Neutrophil (primary cell): ENCODE data around the gene CCDC27.

Experiments
- H3K27ac ChIP-seq: fragments of 200-600 bp; sonication (generic); 2 replicates; pipeline ENCODE4 v1.5.1; 2016; ENCODE audit warnings: mild to moderate bottlenecking, moderate library complexity
- H3K27me3 ChIP-seq: fragments of 200-600 bp; sonication (generic); 2 replicates; pipeline ENCODE4 v1.6.0; 2016; ENCODE audit warnings: mild to moderate bottlenecking
- H3K36me3 ChIP-seq: fragments of 200-600 bp; sonication (generic); 2 replicates; pipeline ENCODE4 v1.5.1; 2017
- H3K4me1 ChIP-seq, 2 experiments: fragments of 200-600 bp in 1 of 2; sonication (generic) in 1 of 2; 1 replicate in 1 of 2; 2 replicates in 1 of 2; pipeline versions ENCODE4 v1.5.1 to v1.6.1; 2013 to 2016; ENCODE audit warnings: low read depth in 1 of 2, low read length in 1 of 2, mild to moderate bottlenecking in 1 of 2, moderate library complexity in 1 of 2; ENCODE audit not compliant: control insufficient read depth in 1 of 2, insufficient read depth in 1 of 2
- H3K4me3 ChIP-seq, 2 experiments: fragments of 200-600 bp in 1 of 2; sonication (generic) in 1 of 2; 1 replicate in 1 of 2; 2 replicates in 1 of 2; pipeline ENCODE4 v1.5.1; 2013 to 2016; ENCODE audit warnings: low read depth in 1 of 2, low read length in 1 of 2, mild to moderate bottlenecking in 1 of 2, moderate library complexity in 1 of 2
- H3K9me3 ChIP-seq: fragments of 200-600 bp; sonication (generic); 2 replicates; pipeline ENCODE4 v1.5.1; 2016
- CTCF ChIP-seq: fragments of 200-600 bp; sonication (generic); IDR thresholded peaks from 2 replicates; pipeline ENCODE4 v1.5.1; 2016; ENCODE audit warnings: antibody characterized with exemption

Gene CCDC27

DNA sequence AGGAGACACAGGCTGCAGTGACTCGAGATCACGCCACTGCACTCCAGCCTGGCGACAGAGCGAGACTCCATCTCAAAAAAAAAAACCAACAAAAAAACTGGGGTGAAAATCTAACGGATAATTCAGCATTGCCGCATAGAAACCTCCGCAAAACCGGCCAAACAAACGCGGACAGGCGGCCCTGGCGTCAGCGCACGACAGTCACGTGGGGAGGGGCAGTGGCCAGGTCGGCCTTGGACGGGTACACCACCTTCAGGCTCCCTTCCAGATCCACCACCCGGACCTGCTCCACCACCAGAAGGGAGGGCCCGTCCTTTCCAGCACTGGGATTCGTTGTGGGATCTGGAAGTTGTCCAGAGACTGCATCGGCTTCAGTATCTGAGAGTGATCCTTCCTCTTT, 28.7 kb downstream of the CCDC27 start:
- no peaks in the 10 kb centered on the region for H3K27me3 ChIP-seq
- H3K27ac ChIP-seq, result no peak overlapping the region
- H3K4me3 ChIP-seq, result no peak overlapping the region
- no peak for TF ChIP-seq CTCF
- no peaks in the 10 kb centered on the region for H3K4me1 ChIP-seq
- H3K9me3 ChIP-seq, result no peaks in the 10 kb centered on the region
- peaks cover 84% of the 10 kb centered on the region for H3K36me3 ChIP-seq

GRCh38 chr1:3783651-3784474, 31.6 kb downstream of the CCDC27 start:
- H3K27ac ChIP-seq, result no peak overlapping the region
- H3K27me3 ChIP-seq, result no peaks in the 10 kb centered on the region
- peaks cover 91% of the 10 kb centered on the region for H3K36me3 ChIP-seq
- H3K9me3 ChIP-seq, result no peaks in the 10 kb centered on the region
- TF ChIP-seq CTCF, result no peak
- no peaks in the 10 kb centered on the region for H3K4me1 ChIP-seq
- H3K4me3 ChIP-seq, result no peak overlapping the region

DNA sequence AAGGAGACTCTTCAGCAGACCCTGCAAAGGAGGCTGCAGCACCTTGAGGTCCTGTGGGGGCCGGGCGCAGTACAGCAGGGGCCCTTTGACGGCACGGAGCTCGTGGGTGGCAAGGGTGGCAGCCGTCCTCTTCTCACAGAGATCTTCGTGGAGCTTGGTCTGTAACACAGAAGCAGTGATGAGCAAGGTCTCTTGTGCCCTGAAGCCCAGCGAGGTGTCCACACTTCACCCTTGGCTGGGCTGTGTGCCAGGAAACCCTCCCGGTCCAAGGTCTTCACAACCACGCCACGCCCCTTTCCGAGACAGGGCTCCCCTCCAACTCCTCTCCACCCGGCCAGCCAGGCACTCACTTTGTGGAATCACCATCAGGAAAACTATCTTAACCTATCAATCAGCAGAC, 32.8 kb downstream of the CCDC27 start:
- TF ChIP-seq CTCF, result no peak
- Histone ChIP-seq H3K27ac (no peak overlapping the region), H3K9me3 (no peaks in the 10 kb centered on the region), H3K4me1 (no peaks in the 10 kb centered on the region), H3K27me3 (no peaks in the 10 kb centered on the region), H3K4me3 (no peak overlapping the region), H3K36me3 (peaks cover 91% of the 10 kb centered on the region)

DNA sequence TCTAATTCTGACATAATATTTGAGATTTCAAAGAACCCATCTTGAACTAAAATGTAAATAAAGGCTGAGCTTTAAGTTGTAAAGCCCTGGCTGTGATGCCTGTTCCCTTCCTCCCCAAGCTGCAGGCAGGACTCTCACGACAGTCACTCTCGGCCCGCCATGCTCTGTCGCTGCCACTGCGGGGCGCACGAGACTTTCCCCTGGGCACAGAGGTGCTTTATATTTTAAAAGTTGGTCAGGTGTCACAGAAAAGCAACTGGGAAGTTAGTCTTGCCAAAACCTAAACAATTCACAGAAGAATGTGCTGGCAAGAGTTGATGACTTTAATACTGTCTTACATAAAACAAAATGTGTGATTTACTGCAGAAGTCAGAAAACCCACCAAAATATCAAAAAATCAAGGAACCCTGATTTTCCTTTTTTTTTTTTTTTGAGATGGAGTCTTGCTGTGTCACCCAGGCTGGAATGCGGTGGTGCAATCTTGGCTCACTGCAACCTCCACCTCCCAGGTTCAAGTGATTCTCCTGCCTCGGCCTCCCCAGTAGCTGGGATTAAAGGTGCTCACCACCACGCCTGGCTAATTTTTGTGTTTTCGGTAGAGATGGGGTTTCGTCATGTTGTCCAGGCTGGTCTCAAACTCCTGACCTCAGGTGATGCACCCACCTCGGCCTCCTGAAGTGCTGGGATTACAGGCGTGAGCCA, 33.4 kb downstream of the CCDC27 start:
- no peak for TF ChIP-seq CTCF
- H3K27me3 ChIP-seq, result no peaks in the 10 kb centered on the region
- no peak overlapping the region for H3K4me3 ChIP-seq
- H3K9me3 ChIP-seq, result no peaks in the 10 kb centered on the region
- H3K27ac ChIP-seq, result no peak overlapping the region
- peaks cover 90% of the 10 kb centered on the region for H3K36me3 ChIP-seq
- H3K4me1 ChIP-seq, result no peaks in the 10 kb centered on the region

DNA sequence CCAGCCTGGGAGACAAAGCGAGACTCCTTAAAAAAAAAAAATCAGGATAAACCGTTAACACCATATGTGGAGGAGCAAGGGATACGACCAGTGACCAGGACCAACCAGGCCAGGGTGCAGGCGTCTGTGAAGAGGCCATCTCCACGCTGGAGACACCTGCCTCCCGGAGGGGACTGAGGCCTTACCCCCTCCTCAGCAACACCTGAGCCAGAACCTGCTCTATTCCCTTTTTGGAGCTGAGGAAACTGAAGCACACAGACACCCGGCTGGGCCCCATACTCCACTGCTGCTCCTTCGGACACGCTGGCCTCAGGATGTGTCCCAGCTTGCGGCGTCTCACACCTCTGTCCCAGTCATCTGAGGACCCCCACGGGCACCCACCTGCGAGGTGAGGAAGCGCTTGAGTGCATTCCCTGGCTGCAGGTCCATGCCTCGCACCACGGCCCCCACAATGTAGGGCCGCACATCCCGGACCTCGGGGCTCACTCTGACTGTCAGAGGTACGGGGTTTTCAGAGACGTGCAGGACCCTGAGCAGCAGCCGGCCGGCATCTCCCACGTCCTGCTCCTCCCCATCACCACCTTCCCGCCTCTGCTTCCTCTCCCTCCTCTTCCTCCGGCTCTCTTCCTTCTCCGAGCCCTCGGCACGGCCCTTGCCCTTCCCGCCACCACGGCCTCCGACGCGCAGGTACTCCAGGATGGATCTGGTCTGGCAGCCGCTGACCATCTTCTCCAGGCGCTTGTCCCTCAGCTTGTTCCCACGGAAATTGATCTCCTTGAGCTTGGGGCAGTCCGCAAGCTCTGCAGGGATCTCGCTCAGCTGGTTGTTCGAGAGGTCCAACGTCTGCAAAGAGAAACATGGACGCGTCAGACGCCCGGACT, 34.5 kb downstream of the CCDC27 start:
- no peak overlapping the region for H3K4me3 ChIP-seq
- no peak overlapping the region for H3K27ac ChIP-seq
- no peaks in the 10 kb centered on the region for H3K27me3 ChIP-seq
- TF ChIP-seq CTCF, result no peak
- no peaks in the 10 kb centered on the region for H3K4me1 ChIP-seq
- no peaks in the 10 kb centered on the region for H3K9me3 ChIP-seq
- peaks cover 83% of the 10 kb centered on the region for H3K36me3 ChIP-seq
